Measurements from ENCODE around the gene GAPDH. TPM values are rescaled to one million over a fixed set of nuclear protein-coding genes. Genes with fewer than 3 reads are reported as not detected.

GAPDH gene
- total RNA-seq, 2 donors from 2014 or later = 7,000 to 9,788 TPM

- peaks cover 53% of the 10 kb centered on the region for H3K36me3 Mint-ChIP-seq (ENCODE audit: low read depth)
- no peaks in the 10 kb centered on the region for H3K9me3 Mint-ChIP-seq
- no peak overlapping the region for H3K27ac Mint-ChIP-seq
- H3K4me3 Mint-ChIP-seq = no peak overlapping the region
- no peak for ATAC-seq (replicated peaks)
- no peaks in the 10 kb centered on the region for H3K27me3 Mint-ChIP-seq
- peaks cover 6% of the 10 kb centered on the region for H3K4me1 Mint-ChIP-seq
Measured at GRCh38 chr12:6546016-6546415, 11.7 kb downstream of the GAPDH start.

DNA sequence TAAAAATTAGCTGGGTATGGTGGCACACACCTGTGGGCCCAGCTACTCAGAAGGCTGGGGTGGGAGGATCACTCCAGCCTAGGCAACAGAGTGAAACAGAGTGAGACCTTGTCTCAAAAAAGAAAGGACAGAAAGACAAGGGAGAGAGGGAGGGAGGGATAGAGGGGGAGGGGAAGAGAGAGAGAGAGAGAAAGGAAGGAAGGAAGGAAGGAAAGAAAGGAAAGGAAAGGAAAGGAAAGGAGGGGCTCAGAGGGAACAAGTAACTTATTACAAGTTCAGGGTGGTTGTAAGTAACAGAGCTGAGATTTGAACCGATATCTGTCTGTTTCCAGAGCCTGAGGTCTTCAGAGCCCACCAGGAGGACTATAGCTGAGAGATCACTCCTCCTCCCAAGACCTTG is 13.2 kb downstream of the GAPDH start:
- Mint-ChIP-seq H3K9me3 (no peaks in the 10 kb centered on the region), H3K36me3 (ENCODE audit: low read depth) (peaks cover 54% of the 10 kb centered on the region), H3K4me1 (peaks cover 4% of the 10 kb centered on the region), H3K27ac (peak overlapping the region; percentile 65), H3K4me3 (no peak overlapping the region), H3K27me3 (no peaks in the 10 kb centered on the region)
- ATAC-seq (replicated peaks) = no peak

DNA sequence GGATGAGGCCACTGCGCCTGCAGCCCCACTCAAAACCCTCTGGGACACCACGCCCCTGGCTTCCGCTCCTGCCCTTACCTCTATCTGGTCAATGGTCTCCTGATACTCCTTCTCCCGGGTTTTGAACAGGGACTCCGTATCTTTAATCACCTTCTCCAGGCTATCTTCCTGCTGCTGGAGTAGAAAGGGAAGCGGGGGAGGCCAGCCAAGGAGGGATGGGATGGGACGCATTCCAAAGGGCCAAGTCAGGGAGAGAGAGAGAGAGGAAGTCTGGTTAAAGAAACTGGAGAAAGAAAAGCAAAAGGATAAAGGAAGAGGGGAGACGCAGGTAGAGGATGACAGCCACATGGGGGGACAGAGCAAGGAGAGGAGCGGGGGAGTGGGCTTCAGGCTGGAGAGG is 13.7 kb downstream of the GAPDH start:
- H3K27ac Mint-ChIP-seq = no peak overlapping the region
- no peaks in the 10 kb centered on the region for H3K9me3 Mint-ChIP-seq
- H3K27me3 Mint-ChIP-seq = no peaks in the 10 kb centered on the region
- no peak for ATAC-seq (replicated peaks)
- no peak overlapping the region for H3K4me3 Mint-ChIP-seq
- peaks cover 58% of the 10 kb centered on the region for H3K36me3 Mint-ChIP-seq (ENCODE audit: low read depth)
- peaks cover 8% of the 10 kb centered on the region for H3K4me1 Mint-ChIP-seq

GRCh38 chr12:6548556-6548955 is 14.2 kb downstream of the GAPDH start:
- ATAC-seq (replicated peaks) = no peak
- Mint-ChIP-seq H3K4me3 (no peak overlapping the region), H3K27me3 (no peaks in the 10 kb centered on the region), H3K9me3 (no peaks in the 10 kb centered on the region), H3K36me3 (ENCODE audit: low read depth) (peaks cover 63% of the 10 kb centered on the region), H3K4me1 (peaks cover 9% of the 10 kb centered on the region), H3K27ac (peak overlapping the region; percentile 28)

GRCh38 chr12:6548966-6549683 is 14.8 kb downstream of the GAPDH start:
- no peak for ATAC-seq (replicated peaks)
- H3K4me1 Mint-ChIP-seq = peaks cover 15% of the 10 kb centered on the region
- no peaks in the 10 kb centered on the region for H3K9me3 Mint-ChIP-seq
- H3K27me3 Mint-ChIP-seq = no peaks in the 10 kb centered on the region
- H3K4me3 Mint-ChIP-seq = no peak overlapping the region
- H3K36me3 Mint-ChIP-seq (ENCODE audit: low read depth) = peaks cover 63% of the 10 kb centered on the region
- H3K27ac Mint-ChIP-seq = peak overlapping the region; percentile 28

DNA sequence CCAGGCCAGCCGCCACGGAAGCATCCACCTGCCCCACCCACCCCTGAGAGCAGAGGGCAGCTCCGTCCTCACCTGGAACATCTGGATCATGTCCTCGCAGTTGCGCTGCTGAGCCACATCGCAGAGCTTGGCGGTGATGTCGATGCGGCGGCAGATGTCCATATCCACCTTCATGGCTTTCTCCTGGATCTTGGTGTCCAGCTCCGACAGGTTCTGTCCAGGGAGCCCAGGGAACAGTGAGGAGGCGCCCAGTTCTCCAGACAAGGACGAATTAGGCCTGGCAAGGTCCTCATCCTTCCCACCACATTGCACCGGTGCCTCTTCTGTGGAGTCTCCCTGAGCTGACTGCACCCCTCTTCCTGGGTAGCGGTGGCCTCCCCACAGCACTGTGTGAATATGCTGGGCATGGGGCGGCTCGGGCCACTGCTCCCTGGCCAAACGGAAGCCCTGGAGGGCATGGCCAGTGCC is 15.4 kb downstream of the GAPDH start:
- H3K4me3 Mint-ChIP-seq = no peak overlapping the region
- H3K36me3 Mint-ChIP-seq (ENCODE audit: low read depth) = peaks cover 57% of the 10 kb centered on the region
- no peaks in the 10 kb centered on the region for H3K9me3 Mint-ChIP-seq
- peaks cover 21% of the 10 kb centered on the region for H3K4me1 Mint-ChIP-seq
- H3K27me3 Mint-ChIP-seq = no peaks in the 10 kb centered on the region
- ATAC-seq (replicated peaks) = no peak
- no peak overlapping the region for H3K27ac Mint-ChIP-seq

- no peak for ATAC-seq (replicated peaks)
- no peaks in the 10 kb centered on the region for H3K9me3 Mint-ChIP-seq
- no peak overlapping the region for H3K27ac Mint-ChIP-seq
- H3K27me3 Mint-ChIP-seq = no peaks in the 10 kb centered on the region
- H3K4me1 Mint-ChIP-seq = peaks cover 26% of the 10 kb centered on the region
- no peak overlapping the region for H3K4me3 Mint-ChIP-seq
- peaks cover 56% of the 10 kb centered on the region for H3K36me3 Mint-ChIP-seq (ENCODE audit: low read depth)
Measured at GRCh38 chr12:6550294-6551062, 16.2 kb downstream of the GAPDH start.

GRCh38 chr12:6551063-6551461 is 16.7 kb downstream of the GAPDH start:
- Mint-ChIP-seq H3K27me3 (no peaks in the 10 kb centered on the region), H3K4me1 (peaks cover 26% of the 10 kb centered on the region), H3K9me3 (no peaks in the 10 kb centered on the region), H3K27ac (peak overlapping the region; percentile 67), H3K36me3 (ENCODE audit: low read depth) (peaks cover 50% of the 10 kb centered on the region), H3K4me3 (no peak overlapping the region)
- no peak for ATAC-seq (replicated peaks)

- H3K36me3 Mint-ChIP-seq (ENCODE audit: low read depth) = peaks cover 49% of the 10 kb centered on the region
- ATAC-seq (replicated peaks) = no peak
- H3K4me3 Mint-ChIP-seq = no peak overlapping the region
- no peaks in the 10 kb centered on the region for H3K27me3 Mint-ChIP-seq
- peaks cover 26% of the 10 kb centered on the region for H3K4me1 Mint-ChIP-seq
- no peaks in the 10 kb centered on the region for H3K9me3 Mint-ChIP-seq
- peak overlapping the region; percentile 67 for H3K27ac Mint-ChIP-seq
Measured at GRCh38 chr12:6551496-6552139, 17.3 kb downstream of the GAPDH start.

DNA sequence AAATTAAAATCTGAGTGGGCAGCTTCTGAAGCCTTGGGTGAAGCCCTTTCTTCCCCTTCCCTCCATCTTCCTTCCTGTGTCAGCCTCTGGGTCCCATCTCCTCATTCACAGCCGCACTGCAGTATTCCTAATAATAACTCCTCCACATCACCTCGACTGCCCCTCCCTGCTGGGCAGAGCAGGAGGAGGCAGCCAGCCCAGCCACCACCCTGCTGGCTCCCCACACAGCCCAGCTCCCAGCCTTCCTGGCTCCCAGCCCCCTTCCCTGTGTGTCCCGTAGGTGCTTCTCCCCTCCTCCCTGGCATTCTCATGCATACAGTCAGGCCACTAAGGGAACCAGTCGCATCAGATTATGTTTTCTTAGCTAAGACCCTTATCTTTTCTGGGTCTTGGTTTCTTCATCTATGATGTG is 17.8 kb downstream of the GAPDH start:
- peaks cover 26% of the 10 kb centered on the region for H3K4me1 Mint-ChIP-seq
- no peak for ATAC-seq (replicated peaks)
- H3K4me3 Mint-ChIP-seq = no peak overlapping the region
- H3K36me3 Mint-ChIP-seq (ENCODE audit: low read depth) = peaks cover 49% of the 10 kb centered on the region
- H3K27me3 Mint-ChIP-seq = no peaks in the 10 kb centered on the region
- peak overlapping the region; percentile 45 for H3K27ac Mint-ChIP-seq
- H3K9me3 Mint-ChIP-seq = no peaks in the 10 kb centered on the region

- peaks cover 26% of the 10 kb centered on the region for H3K4me1 Mint-ChIP-seq
- H3K27ac Mint-ChIP-seq = peak overlapping the region; percentile 45
Measured at GRCh38 chr12:6553051-6553868, 18.9 kb downstream of the GAPDH start.

DNA sequence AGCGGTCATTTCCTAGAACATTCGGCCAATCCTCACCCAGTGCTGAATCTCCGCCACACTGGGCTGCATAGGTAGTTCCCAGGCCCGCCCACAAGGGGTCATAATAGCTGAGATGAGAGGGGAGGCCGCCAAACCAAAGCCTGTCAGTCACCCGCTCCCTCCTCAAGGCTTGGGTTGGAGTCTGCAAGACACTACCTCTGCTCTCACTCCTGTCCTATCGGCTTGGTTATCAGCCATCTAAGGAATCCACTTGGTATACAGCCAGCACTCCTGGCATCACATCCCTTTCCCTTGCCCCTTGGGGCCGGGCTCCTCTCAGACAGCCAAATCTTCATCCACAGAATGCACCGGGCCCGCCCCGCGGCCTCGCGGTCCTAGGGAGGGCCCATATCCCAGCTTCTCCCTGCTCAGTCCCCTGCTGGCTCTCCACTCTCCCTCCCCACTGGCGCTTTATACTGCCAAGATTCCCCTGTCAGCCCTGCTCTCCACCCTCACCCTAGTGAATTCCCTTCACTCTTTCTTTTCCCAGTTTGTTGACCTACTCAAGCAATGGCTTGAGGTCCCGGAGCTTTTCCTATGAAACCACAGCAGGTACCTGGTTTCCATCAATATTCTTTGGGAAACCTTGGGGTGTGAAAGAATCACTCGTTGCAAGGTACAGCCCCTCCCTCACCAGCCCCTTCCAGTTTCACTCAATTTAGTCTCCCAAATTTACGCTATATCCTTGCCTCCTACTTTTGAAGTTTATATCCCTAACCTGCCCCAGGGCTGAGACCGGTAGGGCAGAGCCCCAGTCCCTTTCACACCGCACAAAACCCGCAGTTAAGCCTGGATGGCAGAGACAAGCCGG is 20.1 kb downstream of the GAPDH start:
- H3K4me1 Mint-ChIP-seq = peaks cover 26% of the 10 kb centered on the region
- H3K36me3 Mint-ChIP-seq (ENCODE audit: low read depth) = peaks cover 46% of the 10 kb centered on the region

More at GRCh38 chr12:6553051-6553868, 18.9 kb downstream of the GAPDH start:
- Mint-ChIP-seq H3K36me3 (ENCODE audit: low read depth) (peaks cover 46% of the 10 kb centered on the region), H3K27me3 (no peaks in the 10 kb centered on the region), H3K4me3 (peak overlapping the region; percentile 91), H3K9me3 (no peaks in the 10 kb centered on the region)
- no peak for ATAC-seq (replicated peaks)

DNA sequence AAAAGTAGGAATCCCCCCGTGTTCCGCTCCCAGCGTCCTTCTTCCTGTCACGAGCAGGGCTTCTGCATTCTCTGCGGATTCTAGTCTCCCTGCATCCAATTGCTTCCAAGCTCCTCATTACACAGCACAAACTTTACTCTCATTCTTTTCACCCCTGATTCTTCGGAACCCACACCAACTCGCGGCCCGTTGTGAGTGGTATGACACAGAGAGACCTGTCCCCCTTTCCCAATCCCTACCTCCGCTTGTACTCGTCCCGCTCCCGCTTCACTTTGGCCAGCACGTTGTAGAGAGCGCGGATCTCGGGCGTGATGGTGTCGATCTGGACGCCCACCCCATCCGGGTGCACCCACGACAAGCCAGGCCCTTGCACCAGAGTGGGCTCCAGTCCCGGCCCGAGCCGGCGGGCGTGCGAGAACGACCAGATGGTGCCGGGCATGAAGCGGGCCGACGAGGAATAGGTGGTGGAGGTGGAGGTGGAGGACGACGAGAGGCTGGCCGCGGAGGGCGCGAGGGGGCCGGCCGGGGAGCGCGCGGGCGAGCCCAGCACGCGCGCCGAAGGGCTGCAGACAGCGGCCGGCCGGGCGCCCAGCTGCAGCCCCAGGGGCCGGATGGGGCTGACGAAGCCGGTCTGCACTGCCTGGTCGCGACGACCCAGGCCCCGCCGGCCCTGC is 20.8 kb downstream of the GAPDH start:
- peaks cover 47% of the 10 kb centered on the region for H3K36me3 Mint-ChIP-seq (ENCODE audit: low read depth)
- H3K27ac Mint-ChIP-seq = peak overlapping the region; percentile 80
- H3K27me3 Mint-ChIP-seq = no peaks in the 10 kb centered on the region
- ATAC-seq (replicated peaks) = peak; percentile 10
- H3K9me3 Mint-ChIP-seq = no peaks in the 10 kb centered on the region
- peak overlapping the region; percentile 91 for H3K4me3 Mint-ChIP-seq
- peaks cover 26% of the 10 kb centered on the region for H3K4me1 Mint-ChIP-seq

More for the DNA sequence above, 20.1 kb downstream of the GAPDH start:
- ATAC-seq (replicated peaks) = peak; percentile 59
- no peaks in the 10 kb centered on the region for H3K27me3 Mint-ChIP-seq
- H3K27ac Mint-ChIP-seq = peak overlapping the region; percentile 80
- no peaks in the 10 kb centered on the region for H3K9me3 Mint-ChIP-seq
- H3K4me3 Mint-ChIP-seq = peak overlapping the region; percentile 91
